Ovary (tissue), 9 donors: ENCODE data around the gene GRID2. TPM values are rescaled to one million over a fixed set of nuclear protein-coding genes. Genes with fewer than 3 reads are reported as not detected.

Experiments used
- DNase-seq, 5 donors: peaks; one replicate each; pipeline ENCODE4 v3.0.0-alpha.2; 2019 to 2020
- H3K27ac ChIP-seq, 2 donors: fragments of 200-600 bp; one replicate each; pipeline versions ENCODE4 v1.5.1 to v1.8.0; 2019 to 2022
- H3K27me3 ChIP-seq: fragments of 200-600 bp; one replicate; pipeline ENCODE4 v1.8.0; 2022
- H3K36me3 ChIP-seq: fragments of 200-600 bp; sonication (generic); one replicate; pipeline ENCODE4 v1.5.1; 2019
- H3K4me1 ChIP-seq: one replicate; pipeline ENCODE4 v1.8.1; 2013; ENCODE audit warnings: mild to moderate bottlenecking, moderate library complexity; ENCODE audit not compliant: insufficient read depth
- H3K4me3 ChIP-seq: fragments of 200-600 bp; sonication (generic); one replicate; pipeline ENCODE4 v1.5.1; 2017
- H3K9me3 ChIP-seq, 2 donors: fragments of 200-600 bp in 1 of 2; sonication (generic) in 1 of 2; one replicate each; pipeline versions ENCODE4 v1.5.1 to v1.8.1; 2013 to 2019; ENCODE audit warnings: mild to moderate bottlenecking in 1 of 2, moderate library complexity in 1 of 2
- CTCF ChIP-seq, 3 donors: fragments of 450-650 bp in 2 of 3; fragments of 200-600 bp in 1 of 3; IDR thresholded peaks; one replicate each; pipeline versions ENCODE4 v1.5.1 to v1.8.0; 2016 to 2022; ENCODE audit warnings: antibody characterized with exemption in 3 of 3, mild to moderate bottlenecking in 1 of 3
- EP300 ChIP-seq: sonication (generic); formaldehyde crosslinking; IDR thresholded peaks from one replicate; pipeline ENCODE4 v1.6.1; 2017; ENCODE audit warnings: antibody characterized with exemption
- POLR2A ChIP-seq: fragments of 450-650 bp; IDR thresholded peaks from one replicate; pipeline ENCODE4 v1.6.1; 2017; ENCODE audit warnings: antibody characterized with exemption, mild to moderate bottlenecking, moderate library complexity
- WGBS, 3 donors: extraction: QIAGEN DNeasy Blood & Tissue Kit in 1 of 3; methylation state at CpG; one replicate each; pipeline versions ENCODE4 v1.1.5 to v1.1.7; 2013 to 2017; 5-methylcytosine and 5-hydroxymethylcytosine counted together
- intact Hi-C, 4 donors: fragments of 100-400 bp; cut with DNase I; formaldehyde crosslinking; loops; one replicate each; pipeline versions ENCODE4 v1.11.0 to v1.15.1; 2022 to 2023
- polyA plus RNA-seq, 2 donors: library from polyadenylated mRNA; stranded (reverse); fragments of 200-250 nt in 1 of 2; fragments of 350-450 nt in 1 of 2; fragmentation: Illumina TruSeq in 1 of 2; extraction: RNeasy Lipid Tissue Mini Kit (QIAGEN cat#74804) in 1 of 2; gene quantifications; one replicate each; pipeline ENCODE4 v1.2.3, GENCODE V29; 2013 to 2014
- total RNA-seq, 7 donors: library from RNA; depleted of rRNA in 2 of 7; stranded (reverse); fragments of >200 nt in 2 of 7; fragmentation: NEBNext Ultra II Directional in 3 of 7; extraction: Animal tissue kit (Norgen Biotek cat#: 25700) in 3 of 7; gene quantifications; one replicate each; pipeline versions ENCODE4 v1.1.0 to v1.2.4, GENCODE V29; 2016 to 2023
- donor health status: DM: no; HTN: no; CAD: no; lungs with moderate emphysema.
- donor health status: DM: no; HTN: no; CAD: no.
- donor health status: Bipolar disorder and iron deficiency.
- donor health status: DM: yes; HTN: yes; CAD: no.
- donor health status: DM: no; HTN: no; CAD: no.
- donor health status: DM: yes; HTN: yes; CAD: no.

GRID2 gene
- total and polyA plus RNA-seq, 9 donors, result 0.65 to 6.8 (median 2.6) TPM

DNA sequence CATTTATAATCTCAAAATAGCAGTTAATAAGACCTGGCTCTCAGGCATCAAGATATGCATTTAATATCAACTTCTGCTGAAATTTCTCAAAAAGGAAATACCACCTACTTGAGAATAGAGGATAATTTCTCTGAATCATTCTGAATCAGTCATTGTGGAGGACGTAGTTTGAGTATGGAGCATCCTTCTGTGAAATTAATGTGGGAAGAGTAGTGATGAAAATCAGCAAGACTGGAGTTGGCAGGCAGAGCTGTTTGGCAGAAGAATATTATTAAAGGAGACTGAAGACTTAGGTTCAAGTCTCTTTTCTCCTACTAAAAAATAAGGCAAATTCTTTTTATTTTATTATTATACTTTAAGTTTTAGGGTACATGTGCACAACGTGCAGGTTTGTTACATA is 1199.2 kb downstream of the GRID2 start:
- H3K27me3 ChIP-seq, result no peaks in the 10 kb centered on the region
- no peak for TF ChIP-seq EP300
- no peak for TF ChIP-seq POLR2A
- TF ChIP-seq CTCF (IDR thresholded peaks at IDR 0.05), result no peak
- H3K27ac ChIP-seq, result no peak overlapping the region
- intact Hi-C loops, result no loop called here
- no peaks in the 10 kb centered on the region for H3K36me3 ChIP-seq
- no peak overlapping the region for H3K4me3 ChIP-seq
- no peaks in the 10 kb centered on the region for H3K4me1 ChIP-seq
- DNase-seq, result no peak
- 69 to 83% (median 75%) methylated on average over 2 of the region's 2 CpGs for WGBS, 3 donors
- no peaks in the 10 kb centered on the region for H3K9me3 ChIP-seq

DNA sequence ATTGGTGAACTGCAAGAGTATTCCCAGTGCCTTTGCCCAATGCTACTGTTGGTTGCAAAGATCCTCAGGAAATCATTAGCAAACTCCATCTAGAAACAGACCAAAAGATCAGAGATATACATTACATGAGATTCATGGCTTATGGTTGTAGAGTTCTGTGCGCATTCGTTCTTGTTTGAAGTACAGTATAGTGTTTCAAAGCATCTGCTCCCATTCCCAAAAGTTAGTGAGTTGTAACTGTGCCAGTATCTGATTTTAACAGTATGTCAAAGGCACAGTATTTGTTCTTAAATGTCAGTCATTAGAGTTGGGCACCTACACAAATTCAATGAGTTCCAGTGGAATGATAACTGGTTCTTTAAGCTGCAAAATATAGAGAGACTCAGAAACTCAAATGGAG is 1210.1 kb downstream of the GRID2 start:
- TF ChIP-seq EP300, result no peak
- TF ChIP-seq POLR2A, result no peak
- TF ChIP-seq CTCF (IDR thresholded peaks at IDR 0.05), result no peak
- 92 to 98% (median 95%) methylated on average over 2 of the region's 2 CpGs for WGBS, 3 donors
- no peaks in the 10 kb centered on the region for H3K36me3 ChIP-seq
- no peaks in the 10 kb centered on the region for H3K9me3 ChIP-seq
- DNase-seq, result no peak
- intact Hi-C loops, result no loop called here
- H3K4me1 ChIP-seq, result no peaks in the 10 kb centered on the region
- H3K27me3 ChIP-seq, result no peaks in the 10 kb centered on the region
- no peak overlapping the region for H3K4me3 ChIP-seq
- no peak overlapping the region for H3K27ac ChIP-seq

- WGBS, 3 donors, result 93 to 95% (median 95%) methylated on average over 7 of the region's 7 CpGs
- intact Hi-C loops, result no loop called here
- TF ChIP-seq CTCF (IDR thresholded peaks at IDR 0.05) (no peak), POLR2A (no peak), EP300 (no peak)
- Histone ChIP-seq H3K9me3 (no peaks in the 10 kb centered on the region), H3K27me3 (no peaks in the 10 kb centered on the region), H3K36me3 (no peaks in the 10 kb centered on the region), H3K27ac (no peak overlapping the region), H3K4me1 (no peaks in the 10 kb centered on the region), H3K4me3 (no peak overlapping the region)
- no peak for DNase-seq
Measured at GRCh38 chr4:93515208-93515607, 1211.4 kb downstream of the GRID2 start.

DNA sequence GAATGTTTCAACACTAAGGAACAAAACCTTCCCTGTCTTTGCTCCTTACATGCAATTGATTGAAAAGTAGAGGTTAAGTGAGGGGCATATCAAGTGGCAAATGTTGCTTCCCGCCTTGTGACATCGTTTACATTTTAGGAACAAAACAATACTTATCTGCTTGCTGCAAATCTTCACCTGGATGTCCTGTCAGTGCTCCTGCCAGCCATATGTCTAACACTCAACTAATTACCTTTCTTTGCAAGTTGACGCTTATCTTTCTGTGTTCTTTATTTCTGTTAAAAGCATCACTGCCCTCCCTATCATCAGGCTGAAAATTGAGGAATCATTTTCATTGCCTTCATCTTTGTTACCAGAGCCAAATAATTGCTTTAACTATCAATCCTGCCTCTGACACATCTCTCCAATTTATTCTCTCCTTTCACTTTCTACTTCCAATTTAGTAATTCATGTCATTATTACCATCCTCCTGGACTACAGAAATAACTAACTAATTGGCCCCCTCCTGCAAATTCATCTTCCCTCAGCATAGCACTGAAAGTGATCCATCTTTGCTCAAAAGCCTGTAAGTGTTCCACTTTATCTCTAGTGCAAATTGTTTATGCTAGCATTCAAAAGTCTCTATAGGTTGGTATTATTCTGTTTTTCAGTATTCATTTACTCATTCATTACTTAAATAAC is 1226.1 kb downstream of the GRID2 start:
- intact Hi-C loops, result no loop called here
- no peaks in the 10 kb centered on the region for H3K4me1 ChIP-seq
- WGBS, 3 donors, result 45 to 55% (median 50%) methylated on average over 3 of the region's 3 CpGs

More for the DNA sequence above, 1226.1 kb downstream of the GRID2 start:
- Histone ChIP-seq H3K27me3 (no peaks in the 10 kb centered on the region), H3K36me3 (no peaks in the 10 kb centered on the region), H3K27ac (no peak overlapping the region), H3K9me3 (no peaks in the 10 kb centered on the region), H3K4me3 (no peak overlapping the region)
- TF ChIP-seq EP300 (no peak), CTCF (IDR thresholded peaks at IDR 0.05) (no peak), POLR2A (no peak)
- DNase-seq, result no peak
